Germinal center (tissue), 1 donor: ENCODE results near the gene ZDHHC9.

ENCODE experiments used
- DNase-seq: peaks from one replicate; pipeline ENCODE4 v3.0.0; 2012; ENCODE audit warnings: mixed read lengths, low spot score

ZDHHC9 gene

GRCh38 chrX:129763666-129764065 is 80.0 kb downstream of the ZDHHC9 start:
- no peak for DNase-seq

DNA sequence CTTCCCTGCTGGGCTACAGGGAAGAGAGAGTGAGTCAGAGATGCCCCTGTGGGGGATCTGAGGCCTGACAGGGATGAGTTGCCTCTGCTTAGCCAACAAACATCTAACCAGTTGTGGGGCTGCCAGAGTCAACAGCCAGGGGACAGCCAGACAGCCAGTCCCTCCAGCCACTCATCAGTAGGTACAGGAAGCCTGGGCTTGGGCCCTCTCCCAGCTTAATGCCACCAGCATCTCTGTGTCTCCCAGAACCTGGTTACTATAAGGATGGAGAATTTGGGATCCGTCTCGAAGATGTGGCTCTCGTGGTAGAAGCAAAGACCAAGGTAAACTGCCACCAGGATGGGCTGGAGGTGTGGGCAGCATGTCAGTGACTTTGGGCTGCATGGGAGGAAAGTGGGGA is 81.2 kb downstream of the ZDHHC9 start:
- DNase-seq = no peak

DNA sequence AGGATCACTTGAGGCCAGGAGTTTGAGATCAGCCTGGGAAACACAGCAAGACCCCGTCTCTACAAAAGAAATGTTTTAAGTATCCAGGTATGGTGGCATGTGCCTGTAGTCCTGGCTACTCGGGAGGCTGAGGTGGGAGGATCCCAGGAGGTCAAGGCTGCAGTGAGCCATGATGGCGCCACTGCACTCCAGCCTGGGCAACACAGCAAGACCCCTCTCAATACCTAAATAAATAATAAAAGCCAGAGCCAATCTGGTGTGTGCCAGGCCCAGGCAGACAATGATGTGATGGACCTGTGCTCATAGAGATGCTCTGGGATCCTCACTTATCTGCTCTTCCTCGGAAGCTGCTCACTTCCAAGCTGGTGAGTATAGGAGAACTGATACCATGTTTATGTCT is 82.1 kb downstream of the ZDHHC9 start:
- DNase-seq = no peak

DNA sequence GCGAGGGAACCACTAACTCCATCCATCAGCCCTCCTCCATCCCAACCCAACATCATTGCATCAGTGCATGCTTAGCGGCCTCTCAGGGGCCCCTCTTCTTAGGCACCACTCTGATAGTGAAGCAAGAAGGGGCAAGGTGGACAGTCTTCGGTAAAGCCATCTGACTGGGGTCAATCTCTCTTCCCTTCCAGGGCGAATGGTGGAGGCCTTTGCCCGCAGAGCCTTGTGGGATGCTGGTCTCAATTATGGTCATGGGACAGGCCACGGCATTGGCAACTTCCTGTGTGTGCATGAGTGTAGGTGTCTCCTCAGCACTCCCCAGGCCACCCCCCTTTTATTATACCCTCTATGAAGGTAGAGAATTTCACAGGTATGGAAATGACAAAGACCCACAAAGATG is 82.7 kb downstream of the ZDHHC9 start:
- DNase-seq = no peak

DNA sequence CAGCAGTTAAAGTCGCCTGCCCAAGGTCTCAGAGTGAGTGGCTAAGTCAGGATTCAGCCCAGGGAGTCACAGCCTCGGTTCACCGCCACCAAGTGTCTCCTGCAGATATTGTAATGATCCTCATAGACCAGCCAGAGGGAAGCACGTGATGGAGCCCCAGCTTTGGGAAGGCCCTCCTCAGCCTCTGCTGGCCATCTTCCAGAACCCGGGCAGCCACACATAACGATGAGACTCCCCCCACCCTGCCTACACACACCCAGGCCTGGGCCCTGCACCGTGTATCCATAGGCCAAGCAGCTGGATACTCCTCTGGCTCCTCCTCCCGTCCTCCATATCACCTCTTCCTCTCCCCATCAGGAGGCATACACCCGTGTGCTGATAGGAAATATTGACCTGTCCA is 83.5 kb downstream of the ZDHHC9 start:
- DNase-seq = no peak

GRCh38 chrX:129759576-129760061 is 84.1 kb downstream of the ZDHHC9 start:
- DNase-seq = no peak

DNA sequence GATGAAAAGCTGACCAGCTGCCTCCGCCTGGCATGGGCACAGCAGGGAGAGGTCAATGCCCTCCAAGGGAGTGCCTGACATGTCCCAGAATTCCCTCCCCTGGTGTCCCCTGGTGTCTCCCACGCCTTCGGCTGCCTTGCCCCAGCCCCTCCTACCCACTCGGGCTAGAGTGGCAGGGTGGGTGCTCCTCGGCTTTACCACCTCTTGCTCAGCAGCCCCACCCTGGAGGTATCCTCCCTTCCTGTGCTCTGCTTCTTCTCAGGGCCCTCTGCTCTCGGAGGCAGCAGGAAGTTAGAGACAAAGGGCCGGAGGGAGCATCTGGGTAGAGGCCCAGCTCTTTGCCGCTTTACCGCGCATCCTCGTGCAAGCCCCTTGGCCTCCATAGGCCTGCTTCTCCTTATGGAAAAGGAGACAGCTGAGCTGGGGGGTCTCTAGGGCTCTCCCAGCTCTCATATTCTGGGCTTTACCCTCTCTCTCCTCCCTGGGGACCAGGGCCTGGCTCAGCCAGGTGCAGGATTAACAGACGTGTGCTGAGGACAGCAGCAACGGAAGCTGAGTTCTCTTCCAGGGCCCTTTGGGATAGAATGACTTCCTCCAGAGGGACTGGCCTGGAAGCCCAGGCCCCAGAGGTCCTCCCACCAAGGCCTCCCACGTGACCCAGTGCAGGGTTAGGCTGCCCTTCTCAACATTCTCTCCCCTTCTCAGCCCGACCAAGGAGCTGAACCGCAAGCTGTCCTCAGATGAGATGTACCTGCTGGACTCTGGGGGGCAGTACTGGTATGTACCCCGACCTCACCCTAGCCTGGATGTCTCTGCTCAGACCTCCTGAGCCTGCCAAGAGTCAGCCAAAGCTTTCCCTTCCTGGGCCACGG is 87.7 kb downstream of the ZDHHC9 start:
- DNase-seq = no peak

- DNase-seq = no peak
These were observed 89.3 kb downstream of the ZDHHC9 start for GRCh38 chrX:129754056-129755024.
